H1 (cell line): ENCODE measurements around the gene CNRIP1.

Experiments used
- ASH2L ChIP-seq: fragments of 200-600, 300-600 bp; sonication (generic); IDR thresholded peaks from one replicate; pipeline ENCODE4 v1.7.1; 2017; ENCODE audit warnings: low read length
- ATF2 ChIP-seq: IDR thresholded peaks from 2 replicates; pipeline ENCODE4 v1.6.1; 2012; ENCODE audit warnings: low read length, inconsistent platforms
- CHD2 ChIP-seq: IDR thresholded peaks from 2 replicates; pipeline ENCODE4 v1.6.1; 2012; ENCODE audit warnings: low read length, improper control_type of control experiment
- CTCF ChIP-seq, 3 experiments: IDR thresholded peaks; 1 replicate in 2 of 3; 2 replicates in 1 of 3; pipeline versions ENCODE4 v1.5.1 to v1.6.1; 2011; ENCODE audit warnings: low read length in 3 of 3, mild to moderate bottlenecking in 3 of 3, inconsistent platforms in 2 of 3, low read depth in 1 of 3, moderate library complexity in 1 of 3; ENCODE audit not compliant: insufficient read depth in 1 of 3; ENCODE audit errors: control extremely low read depth in 1 of 3
- EP300 ChIP-seq, 2 experiments: IDR thresholded peaks; 1 replicate in 1 of 2; 2 replicates in 1 of 2; pipeline ENCODE4 v1.6.1; 2011 to 2012; ENCODE audit warnings: low read depth in 2 of 2, low read length in 2 of 2, mild to moderate bottlenecking in 2 of 2, borderline replicate concordance in 1 of 2, inconsistent platforms in 1 of 2, moderate library complexity in 1 of 2
- FOSL1 ChIP-seq: IDR thresholded peaks from 2 replicates; pipeline ENCODE4 v1.6.1; 2011; ENCODE audit warnings: mild to moderate bottlenecking, low read depth, low read length, moderate library complexity; ENCODE audit not compliant: insufficient read depth
- HDAC6 ChIP-seq: IDR thresholded peaks from one replicate; pipeline ENCODE4 v1.7.1; 2012; ENCODE audit warnings: low read depth, mild to moderate bottlenecking, inconsistent platforms, low read length, moderate library complexity
- JUND ChIP-seq: IDR thresholded peaks from 2 replicates; pipeline ENCODE4 v1.6.1; 2011; ENCODE audit warnings: mild to moderate bottlenecking, improper control_type of control experiment, low read length
- MAX ChIP-seq: IDR thresholded peaks from 2 replicates; pipeline ENCODE4 v1.6.1; 2012; ENCODE audit warnings: inconsistent platforms
- POLR2AphosphoS5 ChIP-seq: IDR thresholded peaks from 2 replicates; pipeline ENCODE4 v1.6.1; 2011; ENCODE audit warnings: low read depth, low read length
- RFX5 ChIP-seq: IDR thresholded peaks from 2 replicates; pipeline ENCODE4 v1.6.1; 2011; ENCODE audit warnings: low read depth, low read length, improper control_type of control experiment, borderline replicate concordance
- SAP30 ChIP-seq: fragments of 300-600 bp; sonication (generic); IDR thresholded peaks from 2 replicates; pipeline ENCODE4 v1.7.1; 2012; ENCODE audit warnings: low read length, moderate library complexity, mild to moderate bottlenecking, inconsistent platforms; ENCODE audit not compliant: insufficient read depth, insufficient replicate concordance
- TEAD4 ChIP-seq: IDR thresholded peaks from 2 replicates; pipeline ENCODE4 v1.6.1; 2012; ENCODE audit warnings: low read depth, low read length, inconsistent platforms, mixed read lengths
- YY1 ChIP-seq: IDR thresholded peaks from 2 replicates; pipeline ENCODE4 v1.6.1; 2011; ENCODE audit warnings: low read depth, mild to moderate bottlenecking, low read length

GRCh38 chr2:68251187-68251854 is 68.4 kb downstream of the CNRIP1 start:
- TF ChIP-seq FOSL1: no peak
- TF ChIP-seq TEAD4: no peak
- TF ChIP-seq ATF2: 0 out of 2 replicates have a peak, but pooled peaks have one; percentile 37
- TF ChIP-seq CTCF (IDR thresholded peaks at IDR 0.05; ENCODE audit: control extremely low read depth in 1 of 3, insufficient read depth in 1 of 3, low read depth in 1 of 3, low read length in 3 of 3): peak; percentile 43 to 68 (median 62); a peak in 3 of 4 replicates
- no peak for TF ChIP-seq YY1
- peak; percentile 61 for TF ChIP-seq SAP30
- TF ChIP-seq POLR2AphosphoS5: no peak
- TF ChIP-seq MAX: peak; percentile 69
- no peak for TF ChIP-seq HDAC6
- TF ChIP-seq JUND: no peak
- TF ChIP-seq EP300 (IDR thresholded peaks at IDR 0.05; ENCODE audit: borderline replicate concordance in 1 of 2, low read depth in 2 of 2, low read length in 2 of 2): no peak
- no peak for TF ChIP-seq RFX5
- no peak for TF ChIP-seq CHD2
- TF ChIP-seq ASH2L: peak; percentile 87
